ENCODE results near the gene CYCS. TPM values are rescaled to one million over a fixed set of nuclear protein-coding genes. Genes with fewer than 3 reads are reported as not detected.
A peak's percentile ranks its signal among the peaks of the same experiment; 100 is the strongest.
"Not testable (repeated sequence)": the region's sequence is repeated elsewhere in the genome, so short reads cannot be mapped to it uniquely, and the experiment has no call there.

Gene CYCS
- total RNA-seq (89.7 TPM), polyA plus RNA-seq (ENCODE audit: insufficient read depth in 1 of 8, insufficient read length in 8 of 8, low replicate concordance in 1 of 8) (100 to 1,000 TPM; 104 to 156 (median 149) TPM)
- long read RNA-seq, donor 1, full-length matches to known transcripts, result 40 of 40 reads
- long read RNA-seq, donor 1, partial matches to known transcripts, result 0 of 40 reads
- long read RNA-seq, donor 1, other reads (novel, unspliced or antisense), result 0 of 40 reads
- long read RNA-seq, donor 2, full-length matches to known transcripts, result 13 of 13 reads
- long read RNA-seq, donor 2, partial matches to known transcripts, result 0 of 13 reads
- long read RNA-seq, donor 2, other reads (novel, unspliced or antisense), result 0 of 13 reads
- long read RNA-seq, donor 3, full-length matches to known transcripts, result 81 of 86 reads
- long read RNA-seq, donor 3, partial matches to known transcripts, result 5 of 86 reads
- long read RNA-seq, donor 3, other reads (novel, unspliced or antisense), result 0 of 86 reads
- long read RNA-seq, donor 4, full-length matches to known transcripts, result 47 of 54 reads
- long read RNA-seq, donor 4, partial matches to known transcripts, result 7 of 54 reads
- long read RNA-seq, donor 4, other reads (novel, unspliced or antisense), result 0 of 54 reads
- long read RNA-seq, donor 5, full-length matches to known transcripts, result 200 of 218 reads
- long read RNA-seq, donor 5, partial matches to known transcripts, result 18 of 218 reads
- long read RNA-seq, donor 5, other reads (novel, unspliced or antisense), result 0 of 218 reads
- long read RNA-seq, donor 6, full-length matches to known transcripts, result 180 of 197 reads
- long read RNA-seq, donor 6, partial matches to known transcripts, result 17 of 197 reads
- long read RNA-seq, donor 6, other reads (novel, unspliced or antisense), result 0 of 197 reads
- long read RNA-seq, donor 7, full-length matches to known transcripts, result 98 of 111 reads
- long read RNA-seq, donor 7, partial matches to known transcripts, result 13 of 111 reads
- long read RNA-seq, donor 7, other reads (novel, unspliced or antisense), result 0 of 111 reads
- long read RNA-seq, donor 8, full-length matches to known transcripts, result 62 of 71 reads
- long read RNA-seq, donor 8, partial matches to known transcripts, result 9 of 71 reads
- long read RNA-seq, donor 8, other reads (novel, unspliced or antisense), result 0 of 71 reads
- long read RNA-seq, donor 9, full-length matches to known transcripts, result 76 of 93 reads
- long read RNA-seq, donor 9, partial matches to known transcripts, result 17 of 93 reads
- long read RNA-seq, donor 9, other reads (novel, unspliced or antisense), result 0 of 93 reads
- long read RNA-seq, donor 10, full-length matches to known transcripts, result 124 of 133 reads
- long read RNA-seq, donor 10, partial matches to known transcripts, result 9 of 133 reads
- long read RNA-seq, donor 10, other reads (novel, unspliced or antisense), result 0 of 133 reads
- long read RNA-seq, donor 11, full-length matches to known transcripts, result 91 of 97 reads
- long read RNA-seq, donor 11, partial matches to known transcripts, result 6 of 97 reads
- long read RNA-seq, donor 11, other reads (novel, unspliced or antisense), result 0 of 97 reads

DNA sequence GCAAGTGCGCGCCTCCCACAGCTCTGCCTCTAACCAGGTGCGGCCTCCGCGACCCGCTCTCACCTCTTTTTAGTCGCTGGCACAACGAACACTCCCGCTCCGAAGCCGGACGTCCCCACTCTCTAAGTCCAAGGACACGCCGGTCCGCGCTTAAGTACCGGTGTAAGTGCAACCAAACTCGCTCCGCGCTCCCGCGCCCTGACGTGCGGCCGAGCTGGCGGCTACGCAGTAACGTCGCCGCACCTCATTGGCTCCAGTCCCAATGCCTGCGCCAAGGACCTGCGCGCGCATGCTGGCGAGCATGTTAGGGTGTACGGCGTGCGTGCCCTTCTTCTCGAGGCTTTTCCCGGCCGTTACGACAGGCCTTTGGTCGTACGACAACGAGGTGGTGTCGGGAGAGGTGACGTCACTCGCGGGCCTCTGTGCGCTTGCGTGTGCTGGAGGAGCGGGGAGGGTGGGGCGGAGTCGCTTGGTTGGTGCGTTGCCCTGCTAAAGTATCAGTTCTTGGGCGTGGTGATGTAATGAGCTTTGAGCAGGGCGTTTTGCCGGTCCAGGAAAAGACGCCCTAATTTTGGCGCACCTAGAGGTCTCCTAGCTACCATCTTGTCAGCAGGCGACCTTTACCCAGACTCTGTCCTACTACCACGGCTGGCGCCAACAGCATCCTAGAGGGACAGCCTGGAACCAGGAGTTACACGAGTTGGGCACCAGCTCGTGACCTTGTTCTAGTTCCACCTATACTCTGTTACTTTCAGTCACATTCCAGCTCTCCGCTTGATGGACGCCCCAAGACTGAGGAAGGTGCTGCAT is at the start of gene CYCS:
CYCS (minus strand) TSS at position 124 of the 810 bp plus-strand sequence. CDS start 1,141 bp downstream, outside the sequence.
- peaks cover 8% of the 10 kb centered on the region for H3K4me1 ChIP-seq (ENCODE audit: control insufficient read depth, insufficient read depth, low read length)
- no peaks in the 10 kb centered on the region for H3K9me3 ChIP-seq (replicated peaks; ENCODE audit: control insufficient read depth, low read depth, low read length)
- peak within 1 kb of the TSS; percentile 88 for H3K4me3 ChIP-seq (ENCODE audit: low read length)
- no peaks in the 10 kb centered on the region for H3K27me3 ChIP-seq (ENCODE audit: control insufficient read depth, insufficient read depth, low read length)
- WGBS (ENCODE audit: insufficient coverage), result under 1% methylated on average over 65 of the region's 67 CpGs
- DNase-seq, result peak; percentile 100
- peaks cover 16% of the 10 kb centered on the region for H3K36me3 ChIP-seq (ENCODE audit: control insufficient read depth, insufficient read depth, low read length)
- peak within 1 kb of the TSS; percentile 97 for H3K27ac ChIP-seq (ENCODE audit: low read length)

DNA sequence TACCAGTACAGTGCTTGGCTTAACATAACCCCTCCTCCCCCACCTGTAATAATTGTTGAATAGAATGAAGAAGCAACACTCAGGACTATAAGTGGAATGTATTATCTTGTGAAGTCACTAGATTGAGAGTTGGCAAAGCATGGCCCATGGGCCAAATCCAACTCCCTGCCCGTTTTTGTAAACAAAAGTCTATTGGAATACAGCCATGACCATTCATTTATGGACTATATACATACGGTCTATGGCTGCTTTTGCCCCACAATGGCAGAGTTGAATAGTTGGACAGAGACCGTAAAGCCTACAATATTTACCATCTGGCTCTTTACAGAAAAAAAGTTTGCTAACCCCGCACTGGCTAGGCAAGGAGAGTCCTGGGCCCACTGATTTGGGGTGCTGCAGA is 48.1 kb upstream of the CYCS start:
- Histone ChIP-seq H3K9me3 (replicated peaks; ENCODE audit: control insufficient read depth, low read depth, low read length) (no peaks in the 10 kb centered on the region), H3K4me1 (ENCODE audit: control insufficient read depth, insufficient read depth, low read length) (no peaks in the 10 kb centered on the region), H3K27ac (ENCODE audit: low read length) (no peak overlapping the region), H3K27me3 (ENCODE audit: control insufficient read depth, insufficient read depth, low read length) (no peaks in the 10 kb centered on the region), H3K36me3 (ENCODE audit: control insufficient read depth, insufficient read depth, low read length) (no peaks in the 10 kb centered on the region), H3K4me3 (ENCODE audit: low read length) (no peak overlapping the region)
- 53% methylated on average over 3 of the region's 4 CpGs for WGBS (ENCODE audit: insufficient coverage)
- DNase-seq, result no peak

DNA sequence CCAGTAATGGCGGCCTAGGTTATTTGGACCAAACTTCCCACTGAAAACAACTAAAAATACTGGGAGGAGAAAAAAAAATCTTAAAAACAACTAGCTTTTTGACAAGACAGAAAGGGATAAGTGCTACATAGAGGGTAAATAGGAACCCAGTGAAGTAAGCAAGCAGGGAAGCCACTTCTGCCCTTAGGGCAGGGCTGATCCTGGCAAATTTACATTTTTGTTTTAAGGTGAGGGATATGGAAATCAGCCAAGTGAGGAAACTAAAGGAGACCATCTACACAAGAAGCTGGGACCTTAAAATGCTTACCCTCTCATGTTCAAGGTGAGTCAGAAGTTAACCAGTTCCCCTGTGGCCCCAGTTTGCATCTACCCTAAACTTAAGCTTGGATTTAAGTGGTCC is 46.5 kb upstream of the CYCS start:
- Histone ChIP-seq H3K27ac (ENCODE audit: low read length) (no peak overlapping the region), H3K4me1 (ENCODE audit: control insufficient read depth, insufficient read depth, low read length) (no peaks in the 10 kb centered on the region), H3K4me3 (ENCODE audit: low read length) (no peak overlapping the region), H3K27me3 (ENCODE audit: control insufficient read depth, insufficient read depth, low read length) (no peaks in the 10 kb centered on the region), H3K9me3 (replicated peaks; ENCODE audit: control insufficient read depth, low read depth, low read length) (no peaks in the 10 kb centered on the region), H3K36me3 (ENCODE audit: control insufficient read depth, insufficient read depth, low read length) (no peaks in the 10 kb centered on the region)
- DNase-seq, result no peak
- WGBS (ENCODE audit: insufficient coverage), result no CpG with 5 or more reads among the region's 1 CpG

DNA sequence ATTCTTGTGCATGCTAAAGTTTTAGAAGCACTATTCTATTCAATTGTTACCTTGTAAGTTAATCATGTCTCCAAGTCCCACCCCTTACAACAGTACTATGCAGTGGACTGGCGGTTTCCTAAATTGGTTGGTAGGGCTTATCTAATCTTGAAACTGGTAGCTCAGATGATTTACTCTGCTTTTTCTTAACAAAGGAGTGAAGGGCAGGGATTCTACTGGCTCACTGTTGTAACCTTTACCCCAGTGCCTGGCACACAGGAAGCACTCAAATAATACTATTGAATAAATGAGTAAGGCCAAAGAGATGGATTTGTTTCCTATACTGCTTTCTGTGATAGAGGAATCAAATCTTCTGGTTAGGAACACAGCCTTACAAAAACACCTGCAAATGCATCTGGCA is 46.0 kb upstream of the CYCS start:
- no peak overlapping the region for H3K27ac ChIP-seq (ENCODE audit: low read length)
- WGBS (ENCODE audit: insufficient coverage), result no CpG with 5 or more reads among the region's 1 CpG
- H3K36me3 ChIP-seq (ENCODE audit: control insufficient read depth, insufficient read depth, low read length), result no peaks in the 10 kb centered on the region
- no peaks in the 10 kb centered on the region for H3K9me3 ChIP-seq (replicated peaks; ENCODE audit: control insufficient read depth, low read depth, low read length)
- no peaks in the 10 kb centered on the region for H3K4me1 ChIP-seq (ENCODE audit: control insufficient read depth, insufficient read depth, low read length)
- H3K4me3 ChIP-seq (ENCODE audit: low read length), result no peak overlapping the region
- DNase-seq, result no peak
- H3K27me3 ChIP-seq (ENCODE audit: control insufficient read depth, insufficient read depth, low read length), result no peaks in the 10 kb centered on the region

DNA sequence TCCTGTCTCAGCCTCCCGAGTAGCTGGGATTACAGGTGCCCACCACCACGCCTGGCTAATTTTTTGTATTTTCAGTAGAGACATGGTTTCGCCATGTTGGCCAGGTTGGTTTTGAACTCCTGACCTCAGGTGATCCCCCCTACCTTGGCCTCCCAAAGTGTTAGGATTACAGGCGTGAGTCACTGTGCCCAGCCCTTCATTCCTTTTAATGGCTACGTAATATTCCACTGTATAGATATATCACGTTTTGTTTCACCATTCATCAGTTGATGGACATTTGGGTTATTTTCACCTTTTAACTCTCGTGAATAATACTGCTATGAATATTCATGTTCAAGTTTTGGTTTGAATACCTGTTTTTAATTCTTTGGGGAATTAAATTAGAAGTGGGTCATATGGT is 44.6 kb upstream of the CYCS start:
- Histone ChIP-seq H3K9me3 (replicated peaks; ENCODE audit: control insufficient read depth, low read depth, low read length) (no peaks in the 10 kb centered on the region), H3K36me3 (ENCODE audit: control insufficient read depth, insufficient read depth, low read length) (no peaks in the 10 kb centered on the region), H3K4me1 (ENCODE audit: control insufficient read depth, insufficient read depth, low read length) (no peaks in the 10 kb centered on the region), H3K27me3 (ENCODE audit: control insufficient read depth, insufficient read depth, low read length) (no peaks in the 10 kb centered on the region), H3K4me3 (ENCODE audit: low read length) (no peak overlapping the region), H3K27ac (ENCODE audit: low read length) (no peak overlapping the region)
- no peak for DNase-seq
- 90% methylated on average over 2 of the region's 7 CpGs for WGBS (ENCODE audit: insufficient coverage)

DNA sequence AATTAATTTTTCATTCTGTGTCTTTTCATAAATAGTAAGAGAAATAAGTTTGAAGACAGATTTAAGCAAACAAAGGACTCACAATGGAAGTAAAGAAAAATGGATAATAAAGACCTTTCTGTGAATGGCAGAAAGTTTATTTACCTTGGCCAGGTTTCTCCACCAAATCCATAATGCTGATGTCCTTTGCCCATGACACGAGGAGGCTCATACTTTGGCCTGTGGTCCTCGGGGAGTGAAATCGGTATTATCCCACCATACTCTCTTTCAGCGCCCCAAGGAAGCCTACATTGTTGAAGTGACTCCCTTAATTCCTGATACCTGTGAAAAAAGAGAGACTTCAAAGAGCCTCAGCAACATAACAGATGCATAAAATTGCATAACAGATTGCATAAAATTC is 43.1 kb upstream of the CYCS start:
- WGBS (ENCODE audit: insufficient coverage), result no CpG with 5 or more reads among the region's 4 CpGs
- Histone ChIP-seq H3K9me3 (replicated peaks; ENCODE audit: control insufficient read depth, low read depth, low read length) (no peaks in the 10 kb centered on the region), H3K27ac (ENCODE audit: low read length) (no peak overlapping the region), H3K4me3 (ENCODE audit: low read length) (no peak overlapping the region), H3K36me3 (ENCODE audit: control insufficient read depth, insufficient read depth, low read length) (no peaks in the 10 kb centered on the region), H3K4me1 (ENCODE audit: control insufficient read depth, insufficient read depth, low read length) (no peaks in the 10 kb centered on the region), H3K27me3 (ENCODE audit: control insufficient read depth, insufficient read depth, low read length) (no peaks in the 10 kb centered on the region)
- no peak for DNase-seq

DNA sequence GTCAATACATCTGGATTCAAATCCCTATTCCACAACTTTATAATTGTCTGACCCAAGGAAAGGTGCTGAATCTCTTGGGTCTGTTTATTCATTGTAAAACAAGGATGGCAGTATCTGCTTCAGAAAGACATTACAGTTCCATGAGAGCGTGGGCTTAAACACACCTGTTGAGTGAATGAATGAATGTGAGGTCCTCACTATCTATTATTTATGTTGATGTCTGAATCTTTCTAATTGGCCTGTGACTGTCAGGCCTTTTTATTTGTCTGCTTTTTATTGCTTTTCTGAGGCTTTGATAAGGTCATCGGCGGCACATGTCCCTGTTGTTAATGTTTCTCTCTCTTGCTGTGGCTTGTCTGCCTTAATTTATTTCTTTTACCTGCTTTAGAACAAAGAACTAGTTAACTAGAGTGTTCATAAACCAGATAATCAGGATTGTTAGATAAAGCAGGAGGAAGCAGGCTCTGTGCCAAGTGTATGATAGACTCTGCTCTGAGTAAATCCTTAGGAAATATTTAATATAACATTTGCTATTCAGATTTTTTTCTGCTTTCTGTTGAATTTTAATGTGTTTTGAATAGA is 42.3 kb upstream of the CYCS start:
- Histone ChIP-seq H3K4me3 (ENCODE audit: low read length) (no peak overlapping the region), H3K27ac (ENCODE audit: low read length) (no peak overlapping the region), H3K4me1 (ENCODE audit: control insufficient read depth, insufficient read depth, low read length) (no peaks in the 10 kb centered on the region), H3K9me3 (replicated peaks; ENCODE audit: control insufficient read depth, low read depth, low read length) (no peaks in the 10 kb centered on the region), H3K36me3 (ENCODE audit: control insufficient read depth, insufficient read depth, low read length) (no peaks in the 10 kb centered on the region), H3K27me3 (ENCODE audit: control insufficient read depth, insufficient read depth, low read length) (no peaks in the 10 kb centered on the region)
- no CpG with 5 or more reads among the region's 3 CpGs for WGBS (ENCODE audit: insufficient coverage)
- DNase-seq, result no peak

DNA sequence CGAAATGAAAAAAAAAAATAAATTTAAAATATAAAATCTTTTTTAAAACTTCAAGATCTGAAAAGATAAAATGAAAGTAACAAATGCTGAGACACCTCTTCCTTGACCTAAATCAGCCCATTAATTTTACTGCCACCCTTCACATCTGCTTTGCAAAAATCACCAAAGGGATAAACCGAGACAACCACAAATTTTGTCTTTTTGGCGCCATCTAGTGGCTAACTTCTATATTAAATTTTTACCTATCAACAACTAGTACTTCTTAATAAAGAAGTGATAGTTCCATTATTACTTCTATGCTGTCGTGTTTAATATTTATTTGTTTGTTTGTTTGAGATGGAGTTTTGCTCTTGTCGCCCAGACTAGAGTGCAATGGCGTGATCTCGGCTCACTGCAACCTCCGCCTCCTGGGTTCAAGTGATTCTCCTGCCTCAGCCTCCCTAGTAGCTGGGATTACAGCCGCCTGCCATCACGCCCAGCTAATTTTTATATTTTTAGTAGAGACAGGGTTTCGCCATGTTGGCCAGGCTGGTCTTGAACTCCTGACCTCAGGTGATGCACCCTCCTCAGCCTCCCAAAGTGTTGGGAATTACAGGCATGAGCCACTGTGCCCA is 35.0 kb upstream of the CYCS start:
- DNase-seq, result peak; percentile 56
- not testable (repeated sequence) for H3K36me3 ChIP-seq (ENCODE audit: control insufficient read depth, insufficient read depth, low read length)
- WGBS (ENCODE audit: insufficient coverage), result 62% methylated on average over 3 of the region's 11 CpGs

More for the DNA sequence above, 35.0 kb upstream of the CYCS start:
- not testable (repeated sequence) for H3K4me3 ChIP-seq (ENCODE audit: low read length); H3K27me3 ChIP-seq (ENCODE audit: control insufficient read depth, insufficient read depth, low read length); H3K9me3 ChIP-seq (replicated peaks; ENCODE audit: control insufficient read depth, low read depth, low read length); H3K4me1 ChIP-seq (ENCODE audit: control insufficient read depth, insufficient read depth, low read length); H3K27ac ChIP-seq (ENCODE audit: low read length)

Data from muscle of leg (tissue), 16 donors.